OCI-LY7 (cell line): ENCODE results near the gene UBC. TPM values are rescaled to one million over a fixed set of nuclear protein-coding genes. Genes with fewer than 3 reads are reported as not detected.

Experiments
- BruUV-seq: library from RNA; stranded (reverse); fragments of 400-500 nt; replicated peaks from 2 replicates; lab custom pipeline; 2021; lab: Mats Ljungman, UMichigan
- CTCF ChIA-PET: fragments of 300-600 bp; sonication (Branson Sonifier 250); formaldehyde crosslinking; loops from one replicate; lab custom pipeline; 2022; ENCODE audit warnings: antibody characterized with exemption; ENCODE audit not compliant: unreplicated experiment; lab: Charles Lee
- POLR2A ChIA-PET: fragments of 300-600 bp; sonication (Branson Sonifier 250); formaldehyde crosslinking; loops from one replicate; lab custom pipeline; 2022; ENCODE audit warnings: antibody characterized with exemption; lab: Charles Lee
- DNase-seq: peaks from one replicate; pipeline ENCODE4 v3.0.0-alpha.2; 2015; ENCODE audit warnings: low spot score
- H2AFZ ChIP-seq: fragments of 200-600 bp; sonication (generic), shearing (Covaris generic); 2 replicates; pipeline ENCODE4 v1.6.1; 2014; ENCODE audit warnings: mild to moderate bottlenecking, antibody characterized with exemption, low read length, moderate library complexity
- H3K27ac ChIP-seq: fragments of 200-600 bp; sonication (generic); 2 replicates; pipeline ENCODE4 v1.5.1; 2014; ENCODE audit warnings: mixed run types, low read depth, mild to moderate bottlenecking, moderate library complexity, low read length, inconsistent platforms; ENCODE audit not compliant: poor library complexity, severe bottlenecking
- H3K36me3 ChIP-seq: fragments of 200-600 bp; sonication (generic); 2 replicates; pipeline ENCODE4 v1.6.1; 2014; ENCODE audit warnings: mild to moderate bottlenecking, antibody characterized with exemption, low read length, moderate library complexity, mixed read lengths; ENCODE audit not compliant: insufficient read depth
- H3K4me1 ChIP-seq: fragments of 200-600 bp; sonication (generic); 2 replicates; pipeline ENCODE4 v1.5.1; 2014; ENCODE audit warnings: mild to moderate bottlenecking, low read length; ENCODE audit not compliant: insufficient read depth, poor library complexity, severe bottlenecking
- H3K4me2 ChIP-seq: fragments of 200-600 bp; sonication (generic); 2 replicates; pipeline ENCODE4 v1.6.1; 2014; ENCODE audit warnings: mild to moderate bottlenecking, low read length
- H3K4me3 ChIP-seq: fragments of 200-600 bp; sonication (generic); 2 replicates; pipeline ENCODE4 v1.5.1; 2014; ENCODE audit warnings: mild to moderate bottlenecking, low read depth, low read length; ENCODE audit not compliant: poor library complexity, severe bottlenecking
- H3K79me2 ChIP-seq: fragments of 200-600 bp; sonication (generic); 2 replicates; pipeline ENCODE4 v1.6.1; 2016; ENCODE audit warnings: low read depth, mild to moderate bottlenecking, low read length, moderate library complexity, mixed read lengths; ENCODE audit not compliant: insufficient read depth
- H3K9me2 ChIP-seq: fragments of 200-600 bp; sonication (generic); 2 replicates; pipeline ENCODE4 v1.6.1; 2016; ENCODE audit warnings: mild to moderate bottlenecking, low read length, mixed read lengths; ENCODE audit not compliant: insufficient read depth
- H3K9me3 ChIP-seq: fragments of 200-600 bp; sonication (generic); 2 replicates; pipeline ENCODE4 v1.6.1; 2014; ENCODE audit warnings: mild to moderate bottlenecking, mixed run types, low read length, mixed read lengths
- H4K20me1 ChIP-seq: fragments of 200-600 bp; sonication (generic); 2 replicates; pipeline ENCODE4 v1.6.1; 2014; ENCODE audit warnings: mild to moderate bottlenecking, antibody characterized with exemption, low read length, moderate library complexity, mixed read lengths; ENCODE audit not compliant: insufficient read depth
- EZH2phosphoT487 ChIP-seq: fragments of 200-600 bp; sonication (generic); IDR thresholded peaks from 2 replicates; pipeline ENCODE4 v1.6.1; 2018; ENCODE audit warnings: low read depth, borderline replicate concordance, mild to moderate bottlenecking, mixed run types, antibody characterized with exemption, low read length, moderate library complexity, mixed read lengths
- intact Hi-C: fragments of 100-400 bp; cut with micrococcal nuclease; formaldehyde crosslinking; loops from one replicate; pipeline ENCODE4 v1.10.0; 2022; ENCODE audit not compliant: unreplicated experiment
- total RNA-seq, 2 experiments: library from RNA; depleted of rRNA in 1 of 2; stranded (reverse); fragments of >200 nt in 1 of 2; shearing (Covaris generic) in 1 of 2; gene quantifications; 2 replicates each; pipeline ENCODE4 v1.2.3, GENCODE V29; 2014 to 2022
- TF ChIP-seq, protein P1 (sequence below): fragments of 200-600 bp; sonication (generic); conservative IDR thresholded peaks from 2 replicates; pipeline ENCODE4 v1.5.1; 2014; ENCODE audit warnings: mild to moderate bottlenecking, antibody characterized with exemption, low read length, moderate library complexity, mixed read lengths

UBC gene
- total RNA-seq, 2 experiments from 2014 or later: 431 to 616 TPM

DNA sequence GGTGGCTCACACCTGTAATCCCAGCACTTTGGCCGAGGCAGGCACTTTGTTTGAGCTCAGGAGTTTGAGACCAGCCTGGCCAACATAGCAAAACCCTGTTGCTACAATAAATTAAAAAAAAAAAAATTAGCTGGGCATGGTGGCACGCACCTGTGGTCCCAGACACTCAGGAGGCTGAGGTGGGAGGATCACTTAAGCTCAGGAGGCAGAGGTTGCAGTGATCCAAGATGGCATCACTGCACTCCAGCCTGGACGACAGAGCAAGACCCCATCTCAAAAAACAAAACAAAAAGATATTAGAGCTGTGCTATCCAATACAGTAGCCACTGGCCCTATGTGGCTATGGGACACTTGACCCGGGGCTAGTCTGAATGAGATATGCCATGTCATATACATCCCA is 43.9 kb downstream of the UBC start:
- Histone ChIP-seq H3K4me1 (peaks cover 25% of the 10 kb centered on the region), H3K9me2 (no peaks in the 10 kb centered on the region)

DNA sequence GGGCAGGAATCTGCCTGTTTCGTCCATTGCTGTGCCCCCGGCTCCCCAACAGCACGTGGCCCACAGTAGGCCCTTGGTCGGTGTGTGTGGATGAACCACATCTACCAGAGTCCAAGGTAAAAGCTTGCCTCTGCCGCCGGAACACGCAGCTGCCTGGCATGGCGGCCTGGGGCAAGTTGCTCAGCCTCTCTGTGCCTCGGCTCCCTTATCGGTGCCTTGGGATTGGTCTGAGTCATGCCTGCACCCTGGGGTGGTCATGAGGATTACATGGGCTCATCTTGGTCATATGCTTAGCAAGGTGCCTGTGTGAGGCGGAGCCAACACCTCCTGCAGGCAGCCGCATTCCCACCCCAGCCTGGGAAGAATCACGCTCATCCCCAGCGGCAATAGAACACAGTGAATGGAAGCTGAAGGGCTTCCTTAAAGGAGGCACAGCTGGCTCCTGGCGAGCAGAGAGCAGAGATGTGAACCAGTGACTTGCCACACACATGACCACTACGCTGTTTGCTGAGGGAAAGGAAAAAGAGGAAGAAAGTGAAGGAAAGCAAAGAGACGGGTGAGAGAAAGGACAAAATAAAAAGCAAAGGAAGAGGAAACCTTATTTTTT is 45.3 kb downstream of the UBC start:
- H3K4me3 ChIP-seq: no peak overlapping the region
- ChIA-PET POLR2A (interaction anchor here (1.5 kb wide), 1 partner anchor 14 kb away, joined by 4 read pairs; no protein-coding TSS in a partner anchor), CTCF (no interaction called here)
- H3K4me2 ChIP-seq: no peak overlapping the region
- H4K20me1 ChIP-seq: no peaks in the 10 kb centered on the region
- H3K79me2 ChIP-seq: no peaks in the 10 kb centered on the region
- intact Hi-C loops: no loop called here
- H3K9me3 ChIP-seq: no peaks in the 10 kb centered on the region
- H3K4me1 ChIP-seq: peaks cover 30% of the 10 kb centered on the region
- no peak for TF ChIP-seq EZH2phosphoT487
- TF ChIP-seq, protein P1, sequence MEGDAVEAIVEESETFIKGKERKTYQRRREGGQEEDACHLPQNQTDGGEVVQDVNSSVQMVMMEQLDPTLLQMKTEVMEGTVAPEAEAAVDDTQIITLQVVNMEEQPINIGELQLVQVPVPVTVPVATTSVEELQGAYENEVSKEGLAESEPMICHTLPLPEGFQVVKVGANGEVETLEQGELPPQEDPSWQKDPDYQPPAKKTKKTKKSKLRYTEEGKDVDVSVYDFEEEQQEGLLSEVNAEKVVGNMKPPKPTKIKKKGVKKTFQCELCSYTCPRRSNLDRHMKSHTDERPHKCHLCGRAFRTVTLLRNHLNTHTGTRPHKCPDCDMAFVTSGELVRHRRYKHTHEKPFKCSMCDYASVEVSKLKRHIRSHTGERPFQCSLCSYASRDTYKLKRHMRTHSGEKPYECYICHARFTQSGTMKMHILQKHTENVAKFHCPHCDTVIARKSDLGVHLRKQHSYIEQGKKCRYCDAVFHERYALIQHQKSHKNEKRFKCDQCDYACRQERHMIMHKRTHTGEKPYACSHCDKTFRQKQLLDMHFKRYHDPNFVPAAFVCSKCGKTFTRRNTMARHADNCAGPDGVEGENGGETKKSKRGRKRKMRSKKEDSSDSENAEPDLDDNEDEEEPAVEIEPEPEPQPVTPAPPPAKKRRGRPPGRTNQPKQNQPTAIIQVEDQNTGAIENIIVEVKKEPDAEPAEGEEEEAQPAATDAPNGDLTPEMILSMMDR: no peak
- H3K27ac ChIP-seq: no peak overlapping the region
- no peaks in the 10 kb centered on the region for H3K9me2 ChIP-seq
- no peaks in the 10 kb centered on the region for H3K36me3 ChIP-seq
- BruUV-seq: no TSS peak
- H2AFZ ChIP-seq: no peak overlapping the region
- no peak for DNase-seq

More for the DNA sequence above, 43.9 kb downstream of the UBC start:
- ChIA-PET CTCF (interaction anchor here (0.6 kb wide), 1 partner anchor 16 kb away, joined by 11 read pairs; no protein-coding TSS in a partner anchor), POLR2A (interaction anchor here (0.5 to 1.5 kb wide), 3 partner anchors 13 to 46 kb away, joined by 3 to 5 read pairs (median 4); no protein-coding TSS in a partner anchor)
- no peaks in the 10 kb centered on the region for H3K79me2 ChIP-seq
- DNase-seq: no peak
- H3K4me3 ChIP-seq: no peak overlapping the region
- no peak overlapping the region for H3K4me2 ChIP-seq
- intact Hi-C loops: no loop called here
- TF ChIP-seq, protein P1: no peak
- TF ChIP-seq EZH2phosphoT487: no peak
- H3K9me3 ChIP-seq: no peaks in the 10 kb centered on the region
- no TSS peak for BruUV-seq
- H2AFZ ChIP-seq: no peak overlapping the region
- H4K20me1 ChIP-seq: no peaks in the 10 kb centered on the region
- H3K27ac ChIP-seq: no peak overlapping the region
- no peaks in the 10 kb centered on the region for H3K36me3 ChIP-seq
